GM04504 (cell line): ENCODE data around the gene SEC11A.
A peak's percentile ranks its signal among the peaks of the same experiment; 100 is the strongest.
"Not testable (repeated sequence)": the region's sequence is repeated elsewhere in the genome, so short reads cannot be mapped to it uniquely, and the experiment has no call there.

Experiments
- DNase-seq: peaks from one replicate; pipeline ENCODE4 v3.0.0-alpha.2; 2012; ENCODE audit warnings: low read depth

SEC11A gene

GRCh38 chr15:84737005-84737404 lies 21.1 kb upstream of the SEC11A start:
- no peak for DNase-seq

GRCh38 chr15:84736375-84736774 lies 20.4 kb upstream of the SEC11A start:
- DNase-seq = no peak

- not testable (repeated sequence) for DNase-seq
These were observed 19.6 kb upstream of the SEC11A start for GRCh38 chr15:84735480-84736061.

- no peak for DNase-seq
These were observed 19.0 kb upstream of the SEC11A start for GRCh38 chr15:84734794-84735479.

GRCh38 chr15:84731774-84732173 lies 15.8 kb upstream of the SEC11A start:
- peak; percentile 63 for DNase-seq

- no peak for DNase-seq
These were observed 11.5 kb upstream of the SEC11A start for GRCh38 chr15:84727429-84727828.

- no peak for DNase-seq
These were observed 9.1 kb upstream of the SEC11A start for GRCh38 chr15:84725001-84725491.

GRCh38 chr15:84722628-84723027 lies 6.7 kb upstream of the SEC11A start:
- no peak for DNase-seq

GRCh38 chr15:84721371-84721770 lies 5.4 kb upstream of the SEC11A start:
- no peak for DNase-seq

GRCh38 chr15:84715441-84716035 lies 401 bp downstream of the SEC11A start:
- DNase-seq = no peak

GRCh38 chr15:84714821-84715220 lies 1.1 kb downstream of the SEC11A start:
- no peak for DNase-seq

- no peak for DNase-seq
These were observed 1.6 kb downstream of the SEC11A start for GRCh38 chr15:84714372-84714771.

- DNase-seq = no peak
These were observed 12.1 kb downstream of the SEC11A start for GRCh38 chr15:84703808-84704207.

GRCh38 chr15:84702961-84703482 lies 12.9 kb downstream of the SEC11A start:
- no peak for DNase-seq

GRCh38 chr15:84699538-84700191 lies 16.3 kb downstream of the SEC11A start:
- no peak for DNase-seq

- DNase-seq = no peak
These were observed 18.5 kb downstream of the SEC11A start for GRCh38 chr15:84697236-84697990.

GRCh38 chr15:84696757-84697156 lies 19.2 kb downstream of the SEC11A start:
- DNase-seq = no peak

GRCh38 chr15:84690342-84690741 lies 25.6 kb downstream of the SEC11A start:
- DNase-seq = no peak

GRCh38 chr15:84689858-84690257 lies 26.1 kb downstream of the SEC11A start:
- no peak for DNase-seq

GRCh38 chr15:84686446-84686845 lies 29.5 kb downstream of the SEC11A start:
- not testable (repeated sequence) for DNase-seq

GRCh38 chr15:84685304-84685703 lies 30.6 kb downstream of the SEC11A start:
- DNase-seq = peak; percentile 67

- DNase-seq = no peak
These were observed 31.8 kb downstream of the SEC11A start for GRCh38 chr15:84684092-84684491.
